Fibroblast of skin of scalp (primary cell): ENCODE measurements around the gene PCED1A.
A peak's percentile ranks its signal among the peaks of the same experiment; 100 is the strongest.

Source experiments
- DNase-seq: peaks from one replicate; pipeline ENCODE4 v3.0.0-alpha.2; 2013

PCED1A gene

GRCh38 chr20:2801286-2801728 is 39.1 kb downstream of the PCED1A start:
- DNase-seq: no peak

- no peak for DNase-seq
Measured at GRCh38 chr20:2800521-2801285, 39.8 kb downstream of the PCED1A start, which contains the start of gene CPXM1. Gene CPXM1 (minus strand): TSS chr20:2800627. CDS start chr20:2800572, 55 bp downstream.

GRCh38 chr20:2799688-2800520 is 40.6 kb downstream of the PCED1A start:
- DNase-seq: peak; percentile 22

GRCh38 chr20:2799271-2799670 is 41.2 kb downstream of the PCED1A start:
- DNase-seq: no peak

GRCh38 chr20:2798814-2799213 is 41.6 kb downstream of the PCED1A start:
- DNase-seq: no peak

GRCh38 chr20:2798095-2798805 is 42.2 kb downstream of the PCED1A start:
- no peak for DNase-seq

- no peak for DNase-seq
Measured at GRCh38 chr20:2797136-2797983, 43.1 kb downstream of the PCED1A start.

- no peak for DNase-seq
Measured at GRCh38 chr20:2796011-2796660, 44.3 kb downstream of the PCED1A start.

- no peak for DNase-seq
Measured at GRCh38 chr20:2795451-2795850, 45.0 kb downstream of the PCED1A start.

- DNase-seq: no peak
Measured at GRCh38 chr20:2794866-2795447, 45.5 kb downstream of the PCED1A start.

GRCh38 chr20:2794202-2794748 is 46.2 kb downstream of the PCED1A start:
- DNase-seq: no peak

- DNase-seq: no peak
Measured at GRCh38 chr20:2793471-2793870, 47.0 kb downstream of the PCED1A start.
